ENCODE results near the gene GRM1. TPM values are rescaled to one million over a fixed set of nuclear protein-coding genes. Genes with fewer than 3 reads are reported as not detected.

GRM1 gene
- total and polyA plus RNA-seq, 2 of the 4 experiments (the other 2 are of a cell fraction) = not detected

DNA sequence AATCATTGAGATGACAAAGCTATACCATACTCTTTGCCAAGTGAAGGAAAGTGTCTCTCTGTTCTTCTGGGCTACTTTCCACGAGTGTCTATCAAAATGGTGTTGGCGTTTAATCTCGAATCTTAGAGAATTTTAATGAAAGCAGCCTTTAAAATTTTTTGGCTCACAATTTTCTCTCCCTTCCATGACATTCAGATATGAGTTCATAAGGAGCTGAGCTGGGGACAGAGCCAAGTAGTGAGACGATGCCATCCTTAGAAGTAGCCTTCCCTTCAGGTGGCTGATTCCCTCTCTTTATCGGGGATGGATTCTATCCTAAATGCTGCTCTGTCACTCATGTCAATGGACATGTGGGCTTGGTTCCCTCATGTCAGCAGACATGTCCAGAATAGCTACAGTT, 132.8 kb downstream of the GRM1 start:
- no peak overlapping the region for H2BK120ac ChIP-seq (ENCODE audit: low read depth, low read length)
- no peak overlapping the region for H2AK5ac ChIP-seq (ENCODE audit: low read depth, low read length)
- dilution Hi-C loops (cut with HindIII; ENCODE audit: low sequenced_read_pairs, unreplicated experiment) (no loop called here), in situ Hi-C loops (cut with MboI; ENCODE audit: low sequenced_read_pairs) (no loop called here), intact Hi-C loops (cut with micrococcal nuclease) (no loop called here)
- no peak overlapping the region for H2BK20ac ChIP-seq (ENCODE audit: low read depth, low read length)
- H4K8ac ChIP-seq (ENCODE audit: low read depth in 2 of 2, low read length in 2 of 2) = no peak overlapping the region
- H3K56ac ChIP-seq (ENCODE audit: extremely low read depth, insufficient read depth, low read length) = no peak overlapping the region
- no peaks in the 10 kb centered on the region for H4K20me1 ChIP-seq (ENCODE audit: insufficient read depth, low read length)
- no peak overlapping the region for H3K18ac ChIP-seq (ENCODE audit: low read depth, low read length)
- H3K79me1 ChIP-seq (ENCODE audit: low read depth in 1 of 2, low read length in 2 of 2) = no peaks in the 10 kb centered on the region
- H2BK5ac ChIP-seq (ENCODE audit: low read depth, low read length, poor library complexity, severe bottlenecking) = no peak overlapping the region
- no peaks in the 10 kb centered on the region for H3K9me3 ChIP-seq (ENCODE audit: control insufficient read depth, insufficient read depth, low read length)
- no peak overlapping the region for H4K91ac ChIP-seq (ENCODE audit: insufficient read depth, low read depth, low read length)
- WGBS, 2 experiments (ENCODE audit: extremely low coverage in 2 of 2, insufficient read length in 1 of 2) = 0% methylated on average over 1 of the region's 5 CpGs; no CpG with 5 or more reads in 1 of the 2 experiments
- H3K27me3 ChIP-seq (ENCODE audit: control insufficient read depth, insufficient read depth, low read length) = no peaks in the 10 kb centered on the region
- no peak overlapping the region for H4K5ac ChIP-seq (ENCODE audit: low read depth, low read length)
- ChIA-PET CTCF (no interaction called here), POLR2A (ENCODE audit: unreplicated experiment) (no interaction called here)
- no peak overlapping the region for H2AK9ac ChIP-seq (replicated peaks; ENCODE audit: low read depth, low read length, poor library complexity)
- H3K4me3 ChIP-seq (ENCODE audit: insufficient read depth, low read depth, low read length) = no peak overlapping the region
- H2AFZ ChIP-seq (replicated peaks; ENCODE audit: low read length, poor library complexity) = no peak overlapping the region
- no peak overlapping the region for H3K27ac ChIP-seq (ENCODE audit: insufficient read depth, low read length)
- no peak overlapping the region for H3K4me2 ChIP-seq (ENCODE audit: low read depth, low read length)
- no peak for TF ChIP-seq POLR2A (IDR thresholded peaks at IDR 0.05; ENCODE audit: low read depth, low read length)
- TF ChIP-seq MAZ (IDR thresholded peaks at IDR 0.05; ENCODE audit: borderline replicate concordance, low read depth, low read length) = no peak
- TF ChIP-seq FOS (IDR thresholded peaks at IDR 0.05; ENCODE audit: low read depth, low read length) = no peak
- TF ChIP-seq CEBPB (IDR thresholded peaks at IDR 0.05; ENCODE audit: low read depth, low read length) = no peak
- TF ChIP-seq MAFK (IDR thresholded peaks at IDR 0.05; ENCODE audit: low read depth, low read length) = no peak
- TF ChIP-seq, protein P1, sequence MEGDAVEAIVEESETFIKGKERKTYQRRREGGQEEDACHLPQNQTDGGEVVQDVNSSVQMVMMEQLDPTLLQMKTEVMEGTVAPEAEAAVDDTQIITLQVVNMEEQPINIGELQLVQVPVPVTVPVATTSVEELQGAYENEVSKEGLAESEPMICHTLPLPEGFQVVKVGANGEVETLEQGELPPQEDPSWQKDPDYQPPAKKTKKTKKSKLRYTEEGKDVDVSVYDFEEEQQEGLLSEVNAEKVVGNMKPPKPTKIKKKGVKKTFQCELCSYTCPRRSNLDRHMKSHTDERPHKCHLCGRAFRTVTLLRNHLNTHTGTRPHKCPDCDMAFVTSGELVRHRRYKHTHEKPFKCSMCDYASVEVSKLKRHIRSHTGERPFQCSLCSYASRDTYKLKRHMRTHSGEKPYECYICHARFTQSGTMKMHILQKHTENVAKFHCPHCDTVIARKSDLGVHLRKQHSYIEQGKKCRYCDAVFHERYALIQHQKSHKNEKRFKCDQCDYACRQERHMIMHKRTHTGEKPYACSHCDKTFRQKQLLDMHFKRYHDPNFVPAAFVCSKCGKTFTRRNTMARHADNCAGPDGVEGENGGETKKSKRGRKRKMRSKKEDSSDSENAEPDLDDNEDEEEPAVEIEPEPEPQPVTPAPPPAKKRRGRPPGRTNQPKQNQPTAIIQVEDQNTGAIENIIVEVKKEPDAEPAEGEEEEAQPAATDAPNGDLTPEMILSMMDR (conservative IDR thresholded peaks at IDR 0.05; ENCODE audit: low read depth, low read length) = no peak
- TF ChIP-seq CHD1 (IDR thresholded peaks at IDR 0.05; ENCODE audit: low read depth, low read length) = no peak
- no peak for TF ChIP-seq RFX5 (IDR thresholded peaks at IDR 0.05; ENCODE audit: low read depth, low read length)
- TF ChIP-seq BHLHE40 (IDR thresholded peaks at IDR 0.05; ENCODE audit: low read depth, low read length) = no peak
- no peak for TF ChIP-seq MXI1 (IDR thresholded peaks at IDR 0.05; ENCODE audit: borderline replicate concordance, low read depth, low read length)
- TF ChIP-seq, protein P2, sequence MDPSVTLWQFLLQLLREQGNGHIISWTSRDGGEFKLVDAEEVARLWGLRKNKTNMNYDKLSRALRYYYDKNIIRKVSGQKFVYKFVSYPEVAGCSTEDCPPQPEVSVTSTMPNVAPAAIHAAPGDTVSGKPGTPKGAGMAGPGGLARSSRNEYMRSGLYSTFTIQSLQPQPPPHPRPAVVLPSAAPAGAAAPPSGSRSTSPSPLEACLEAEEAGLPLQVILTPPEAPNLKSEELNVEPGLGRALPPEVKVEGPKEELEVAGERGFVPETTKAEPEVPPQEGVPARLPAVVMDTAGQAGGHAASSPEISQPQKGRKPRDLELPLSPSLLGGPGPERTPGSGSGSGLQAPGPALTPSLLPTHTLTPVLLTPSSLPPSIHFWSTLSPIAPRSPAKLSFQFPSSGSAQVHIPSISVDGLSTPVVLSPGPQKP (IDR thresholded peaks at IDR 0.05; ENCODE audit: borderline replicate concordance, low read depth, low read length) = no peak
- TF ChIP-seq RAD21 (IDR thresholded peaks at IDR 0.05; ENCODE audit: low read length) = no peak
- no peak overlapping the region for H3K14ac ChIP-seq (replicated peaks; ENCODE audit: low read depth, low read length)
- no peak for DNase-seq
- no TSS peak for BruUV-seq (replicated peaks)
- ATAC-seq (ENCODE audit: low read depth) = no peak
- H2BK15ac ChIP-seq (ENCODE audit: low read depth, low read length) = no peak overlapping the region
- no peak overlapping the region for H3K9ac ChIP-seq (ENCODE audit: low read depth, low read length)
- no peaks in the 10 kb centered on the region for H3K9me1 ChIP-seq (ENCODE audit: insufficient read depth, low read length)
- no peak overlapping the region for H3K4ac ChIP-seq (ENCODE audit: low read depth, low read length)
- H3K4me1 ChIP-seq (ENCODE audit: control insufficient read depth, insufficient read depth, low read length) = no peaks in the 10 kb centered on the region
- no peak overlapping the region for H3K23ac ChIP-seq (ENCODE audit: low read depth, low read length)
- H3K36me3 ChIP-seq (ENCODE audit: control insufficient read depth, insufficient read depth, low read length) = no peaks in the 10 kb centered on the region

Measured in IMR-90 (cell line).